HepG2 (cell line): ENCODE data around the gene CAPN9. TPM values are rescaled to one million over a fixed set of nuclear protein-coding genes. Genes with fewer than 3 reads are reported as not detected.

Source experiments
- ARID4A ChIP-seq: sonication (generic); formaldehyde crosslinking; IDR thresholded peaks from 2 replicates; pipeline ENCODE4 v1.5.0; 2020; ENCODE audit warnings: mild to moderate bottlenecking, missing genetic modification reagents, borderline replicate concordance
- GMEB1 ChIP-seq: sonication (generic); formaldehyde crosslinking; IDR thresholded peaks from 2 replicates; pipeline ENCODE4 v1.5.1; 2020; ENCODE audit warnings: missing genetic modification reagents, mild to moderate bottlenecking, borderline replicate concordance
- ISL2 ChIP-seq: sonication (generic); formaldehyde crosslinking; IDR thresholded peaks from 2 replicates; pipeline ENCODE4 v1.5.0; 2020; ENCODE audit warnings: missing genetic modification reagents
- LBX2 ChIP-seq: sonication (generic); formaldehyde crosslinking; IDR thresholded peaks from 2 replicates; pipeline ENCODE4 v1.5.0; 2020; ENCODE audit warnings: missing genetic modification reagents, mild to moderate bottlenecking, borderline replicate concordance
- MEF2D ChIP-seq: sonication (generic); formaldehyde crosslinking; IDR thresholded peaks from 2 replicates; pipeline ENCODE4 v1.5.1; 2020; ENCODE audit warnings: mild to moderate bottlenecking, missing genetic modification reagents
- MYNN ChIP-seq: sonication (generic); formaldehyde crosslinking; IDR thresholded peaks from 2 replicates; pipeline ENCODE4 v1.4.0; 2020; ENCODE audit warnings: mild to moderate bottlenecking, low read depth, missing genetic modification reagents
- PRDM4 ChIP-seq: sonication (generic); formaldehyde crosslinking; IDR thresholded peaks from 2 replicates; pipeline ENCODE4 v1.9.0; 2021; ENCODE audit warnings: missing genetic modification reagents, borderline replicate concordance
- RAD51 ChIP-seq: fragments of 450-650 bp; IDR thresholded peaks from 2 replicates; pipeline ENCODE4 v1.6.1; 2016; ENCODE audit warnings: borderline replicate concordance
- RBM39 ChIP-seq: fragments of 200-400 bp; formaldehyde crosslinking; IDR thresholded peaks from one replicate; pipeline ENCODE4 v1.6.1; 2018; ENCODE audit warnings: antibody characterized with exemption, mild to moderate bottlenecking, low read depth, low read length; ENCODE audit not compliant: poor library complexity, severe bottlenecking
- RORA ChIP-seq: sonication (generic); formaldehyde crosslinking; IDR thresholded peaks from 2 replicates; pipeline ENCODE4 v1.5.0; 2020; ENCODE audit warnings: mild to moderate bottlenecking, missing genetic modification reagents, moderate library complexity
- TARDBP ChIP-seq: sonication (generic); formaldehyde crosslinking; IDR thresholded peaks from 2 replicates; pipeline ENCODE4 v1.8.0; 2022; ENCODE audit warnings: mild to moderate bottlenecking, missing genetic modification reagents
- YEATS2 ChIP-seq: sonication (generic); formaldehyde crosslinking; IDR thresholded peaks from 2 replicates; pipeline ENCODE4 v1.4.0; 2020; ENCODE audit warnings: missing genetic modification reagents, borderline replicate concordance
- ZBTB37 ChIP-seq: sonication (generic); formaldehyde crosslinking; IDR thresholded peaks from 2 replicates; pipeline ENCODE4 v1.4.0; 2020; ENCODE audit warnings: mild to moderate bottlenecking, missing genetic modification reagents
- ZNF124 ChIP-seq: sonication (generic); formaldehyde crosslinking; IDR thresholded peaks from 2 replicates; pipeline ENCODE4 v1.4.0; 2020; ENCODE audit warnings: missing genetic modification reagents
- ZNF337 ChIP-seq: sonication (generic); formaldehyde crosslinking; IDR thresholded peaks from 2 replicates; pipeline ENCODE4 v1.5.1; 2020; ENCODE audit warnings: missing genetic modification reagents, low read depth, mild to moderate bottlenecking, borderline replicate concordance
- ZNF501 ChIP-seq: sonication (generic); formaldehyde crosslinking; IDR thresholded peaks from 2 replicates; pipeline ENCODE4 v1.5.1; 2020; ENCODE audit warnings: mild to moderate bottlenecking, moderate library complexity, missing genetic modification reagents
- ZNF75D ChIP-seq: sonication (generic); formaldehyde crosslinking; IDR thresholded peaks from 2 replicates; pipeline ENCODE4 v1.8.1; 2023; ENCODE audit warnings: missing genetic modification reagents, mild to moderate bottlenecking, borderline replicate concordance
- polyA plus RNA-seq, 8 experiments: library from polyadenylated mRNA; depleted of rRNA in 3 of 8; stranded (reverse) in 7 of 8; unstranded in 1 of 8; fragments of >200 nt; fragmentation: Illumina TruSeq in 4 of 8; extraction: Trizol in 4 of 8; gene quantifications; 2 replicates each; pipeline versions ENCODE4 v1.2.1 to v1.2.3, GENCODE V29; 2011 to 2016; ENCODE audit warnings: low read depth in 4 of 8, missing spikeins in 1 of 8, mixed read lengths in 1 of 8; ENCODE audit not compliant: insufficient read depth in 1 of 8
- total RNA-seq, 5 experiments: library from RNA; depleted of rRNA; stranded (reverse); fragments of >200 nt; fragmentation: Illumina TruSeq; extraction: Trizol; gene quantifications; 2 replicates each; pipeline ENCODE4 v1.2.3, GENCODE V29; 2016; ENCODE audit warnings: low read depth in 1 of 5

CAPN9 gene
- total and polyA plus RNA-seq, 2 of the 13 experiments (the other 11 are each of a cell fraction or from before 2014, with no cell fraction given), result 0.04 to 0.31 TPM

- TF ChIP-seq PRDM4, result no peak
- no peak for TF ChIP-seq ZNF75D (CRISPR knock-in tag)
- no peak for TF ChIP-seq RORA (CRISPR knock-in tag)
- no peak for TF ChIP-seq MYNN (CRISPR knock-in tag)
- TF ChIP-seq ISL2 (CRISPR knock-in tag), result peak; percentile 97
- TF ChIP-seq MEF2D (CRISPR knock-in tag), result peak; percentile 89
- no peak for TF ChIP-seq RAD51
- TF ChIP-seq LBX2 (CRISPR knock-in tag), result peak; percentile 87; the same call in 1 of the 2 replicates
- TF ChIP-seq ARID4A, result peak; percentile 86; the same call in 1 of the 2 replicates
- TF ChIP-seq YEATS2 (CRISPR knock-in tag), result peak; percentile 67; the same call in 1 of the 2 replicates
- TF ChIP-seq TARDBP, result peak; percentile 99
- TF ChIP-seq GMEB1 (CRISPR knock-in tag), result no peak
- peak; percentile 57; the same call in 1 of the 2 replicates for TF ChIP-seq ZBTB37 (CRISPR knock-in tag)
- TF ChIP-seq ZNF124 (CRISPR knock-in tag), result peak; percentile 79
- TF ChIP-seq ZNF337 (CRISPR knock-in tag), result no peak
- peak; percentile 88 for TF ChIP-seq ZNF501 (CRISPR knock-in tag)
- TF ChIP-seq RBM39, result peak; percentile 72
Measured at GRCh38 chr1:230702934-230703678, 44.1 kb upstream of the CAPN9 start (continued).
